Mesodermal cell (in vitro differentiated cells): ENCODE data around the gene OAF.
A peak's percentile ranks its signal among the peaks of the same experiment; 100 is the strongest.
"Not testable (repeated sequence)": the region's sequence is repeated elsewhere in the genome, so short reads cannot be mapped to it uniquely, and the experiment has no call there.

ENCODE experiments used
- H3K27ac ChIP-seq: 2 replicates; pipeline ENCODE4 v1.7.0; 2013; ENCODE audit warnings: mild to moderate bottlenecking, low read depth, low read length, moderate library complexity; ENCODE audit not compliant: severe bottlenecking
- H3K36me3 ChIP-seq: 2 replicates; pipeline ENCODE4 v1.7.1; 2013; ENCODE audit warnings: mild to moderate bottlenecking, low read length, moderate library complexity; ENCODE audit not compliant: control insufficient read depth, insufficient read depth
- H3K4me1 ChIP-seq: one replicate; pipeline ENCODE4 v1.7.1; 2013; ENCODE audit warnings: mild to moderate bottlenecking, low read length; ENCODE audit not compliant: insufficient read depth, control insufficient read depth, poor library complexity, severe bottlenecking
- H3K4me3 ChIP-seq: 2 replicates; pipeline ENCODE4 v1.7.0; 2013; ENCODE audit warnings: low read length, control low read depth, mild to moderate bottlenecking; ENCODE audit not compliant: insufficient read depth, poor library complexity, severe bottlenecking; ENCODE audit errors: extremely low read depth
- H3K9me3 ChIP-seq: 2 replicates; pipeline ENCODE4 v1.7.1; 2013; ENCODE audit warnings: mild to moderate bottlenecking, low read length, moderate library complexity; ENCODE audit not compliant: control insufficient read depth
- WGBS, 2 experiments: methylation state at CpG; one replicate each; pipeline ENCODE4 v1.1.5; 2013; ENCODE audit warnings: missing lambda C conversion rate in 2 of 2; ENCODE audit not compliant: insufficient coverage in 2 of 2; 5-methylcytosine and 5-hydroxymethylcytosine counted together

Gene OAF

GRCh38 chr11:120245434-120245833, 34.6 kb downstream of the OAF start:
- Histone ChIP-seq H3K4me3 (no peak overlapping the region), H3K36me3 (no peaks in the 10 kb centered on the region), H3K9me3 (no peaks in the 10 kb centered on the region), H3K27ac (no peak overlapping the region), H3K4me1 (peaks cover 13% of the 10 kb centered on the region)
- 100% methylated on average over 1 of the region's 1 CpG for WGBS, 2 experiments

- peak overlapping the region; percentile 23 for H3K27ac ChIP-seq
- 48 to 53% methylated on average over 7 to 8 of the region's 9 CpGs for WGBS, 2 experiments
Observed at GRCh38 chr11:120248551-120249278, 37.9 kb downstream of the OAF start.

GRCh38 chr11:120249279-120250262, 38.7 kb downstream of the OAF start:
- Histone ChIP-seq H3K4me3 (no peak overlapping the region), H3K36me3 (no peaks in the 10 kb centered on the region), H3K4me1 (peaks cover 13% of the 10 kb centered on the region), H3K27ac (no peak overlapping the region), H3K9me3 (no peaks in the 10 kb centered on the region)
- WGBS, 2 experiments, result 88 to 94% methylated on average over 5 of the region's 8 CpGs

More at GRCh38 chr11:120248551-120249278, 37.9 kb downstream of the OAF start:
- Histone ChIP-seq H3K4me1 (peaks cover 13% of the 10 kb centered on the region), H3K4me3 (no peak overlapping the region), H3K9me3 (no peaks in the 10 kb centered on the region), H3K36me3 (no peaks in the 10 kb centered on the region)

GRCh38 chr11:120253377-120253776, 42.5 kb downstream of the OAF start:
- not testable (repeated sequence) for H3K27ac ChIP-seq, H3K4me1 ChIP-seq, H3K36me3 ChIP-seq, H3K4me3 ChIP-seq, H3K9me3 ChIP-seq
- WGBS, 2 experiments, result 93 to 95% methylated on average over 8 to 13 of the region's 13 CpGs

- 15 to 27% methylated on average over 6 to 9 of the region's 13 CpGs for WGBS, 2 experiments
- Histone ChIP-seq H3K36me3 (no peaks in the 10 kb centered on the region), H3K4me3 (no peak overlapping the region), H3K9me3 (no peaks in the 10 kb centered on the region), H3K4me1 (no peaks in the 10 kb centered on the region), H3K27ac (no peak overlapping the region)
Observed at GRCh38 chr11:120254788-120255518, 44.1 kb downstream of the OAF start.

GRCh38 chr11:120255519-120255866, 44.7 kb downstream of the OAF start:
- H3K36me3 ChIP-seq, result no peaks in the 10 kb centered on the region
- H3K4me3 ChIP-seq, result no peak overlapping the region
- no peaks in the 10 kb centered on the region for H3K4me1 ChIP-seq
- H3K9me3 ChIP-seq, result no peaks in the 10 kb centered on the region
- no peak overlapping the region for H3K27ac ChIP-seq
- 6 to 14% methylated on average over 4 to 5 of the region's 9 CpGs for WGBS, 2 experiments

GRCh38 chr11:120256178-120256577, 45.3 kb downstream of the OAF start:
- H3K4me3 ChIP-seq, result no peak overlapping the region
- H3K4me1 ChIP-seq, result no peaks in the 10 kb centered on the region
- H3K36me3 ChIP-seq, result no peaks in the 10 kb centered on the region
- H3K9me3 ChIP-seq, result no peaks in the 10 kb centered on the region
- H3K27ac ChIP-seq, result no peak overlapping the region
- 78 to 90% methylated on average over 3 to 4 of the region's 4 CpGs for WGBS, 2 experiments

GRCh38 chr11:120256779-120257178, 45.9 kb downstream of the OAF start:
- WGBS, 2 experiments, result no CpG with 5 or more reads among the region's 2 CpGs
- no peaks in the 10 kb centered on the region for H3K9me3 ChIP-seq
- H3K27ac ChIP-seq, result no peak overlapping the region
- no peaks in the 10 kb centered on the region for H3K36me3 ChIP-seq
- H3K4me1 ChIP-seq, result no peaks in the 10 kb centered on the region
- no peak overlapping the region for H3K4me3 ChIP-seq

GRCh38 chr11:120257346-120257745, 46.5 kb downstream of the OAF start:
- Histone ChIP-seq H3K4me3 (no peak overlapping the region), H3K9me3 (no peaks in the 10 kb centered on the region)
- WGBS, 2 experiments, result 88 to 93% methylated on average over 6 to 7 of the region's 9 CpGs

GRCh38 chr11:120258661-120259060, 47.8 kb downstream of the OAF start:
- H3K9me3 ChIP-seq, result no peaks in the 10 kb centered on the region
- 87% methylated on average over 2 of the region's 3 CpGs; no CpG with 5 or more reads in 1 of the 2 experiments for WGBS, 2 experiments
- no peaks in the 10 kb centered on the region for H3K4me1 ChIP-seq
- no peak overlapping the region for H3K27ac ChIP-seq
- no peak overlapping the region for H3K4me3 ChIP-seq
- no peaks in the 10 kb centered on the region for H3K36me3 ChIP-seq

More at GRCh38 chr11:120257346-120257745, 46.5 kb downstream of the OAF start:
- H3K36me3 ChIP-seq, result no peaks in the 10 kb centered on the region
- H3K27ac ChIP-seq, result no peak overlapping the region
- H3K4me1 ChIP-seq, result no peaks in the 10 kb centered on the region
